ENCODE data around the gene ACOXL.
"Not testable (repeated sequence)": the region's sequence is repeated elsewhere in the genome, so short reads cannot be mapped to it uniquely, and the experiment has no call there.

The ACOXL gene

DNA sequence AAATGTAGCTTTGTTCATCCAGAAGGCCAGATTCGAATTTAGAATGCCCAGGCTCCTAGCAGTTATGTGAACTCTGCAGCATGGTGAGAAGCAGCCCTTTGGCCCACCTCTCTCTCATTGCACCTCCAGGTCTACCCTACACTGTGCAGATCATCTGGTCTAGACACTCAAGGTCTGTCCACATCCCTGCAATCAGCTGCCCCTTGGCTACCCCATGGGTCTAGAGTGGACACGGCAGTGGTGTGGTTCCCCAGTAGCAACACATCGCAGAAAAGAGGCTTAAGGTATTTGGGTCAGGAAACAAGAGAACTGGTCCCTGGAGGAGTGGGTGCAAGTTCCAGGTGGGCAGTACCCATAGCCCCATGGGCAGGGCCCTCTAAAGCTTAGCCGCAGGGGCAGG, 311.7 kb downstream of the ACOXL start:
- no peak for DNase-seq

DNA sequence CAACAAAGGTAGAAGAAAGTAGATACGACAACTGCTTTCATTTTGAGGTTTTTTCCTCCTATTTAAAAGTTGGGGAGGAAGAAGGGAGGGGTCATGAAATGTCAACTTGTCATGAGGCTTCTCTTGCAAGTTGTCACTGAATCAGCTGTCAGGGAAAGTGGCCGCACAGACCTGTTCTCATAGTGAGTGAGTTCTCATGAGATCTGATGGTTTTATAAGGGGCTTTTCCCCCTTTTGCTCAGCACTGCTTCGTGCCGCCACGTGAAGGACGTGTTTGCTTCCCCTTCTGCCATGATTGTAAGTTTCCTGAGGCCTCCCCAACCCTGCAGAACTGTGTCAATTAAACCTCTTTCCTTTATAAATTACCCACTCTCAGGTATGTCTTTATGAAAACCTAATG, 312.9 kb downstream of the ACOXL start:
- not testable (repeated sequence) for DNase-seq

DNA sequence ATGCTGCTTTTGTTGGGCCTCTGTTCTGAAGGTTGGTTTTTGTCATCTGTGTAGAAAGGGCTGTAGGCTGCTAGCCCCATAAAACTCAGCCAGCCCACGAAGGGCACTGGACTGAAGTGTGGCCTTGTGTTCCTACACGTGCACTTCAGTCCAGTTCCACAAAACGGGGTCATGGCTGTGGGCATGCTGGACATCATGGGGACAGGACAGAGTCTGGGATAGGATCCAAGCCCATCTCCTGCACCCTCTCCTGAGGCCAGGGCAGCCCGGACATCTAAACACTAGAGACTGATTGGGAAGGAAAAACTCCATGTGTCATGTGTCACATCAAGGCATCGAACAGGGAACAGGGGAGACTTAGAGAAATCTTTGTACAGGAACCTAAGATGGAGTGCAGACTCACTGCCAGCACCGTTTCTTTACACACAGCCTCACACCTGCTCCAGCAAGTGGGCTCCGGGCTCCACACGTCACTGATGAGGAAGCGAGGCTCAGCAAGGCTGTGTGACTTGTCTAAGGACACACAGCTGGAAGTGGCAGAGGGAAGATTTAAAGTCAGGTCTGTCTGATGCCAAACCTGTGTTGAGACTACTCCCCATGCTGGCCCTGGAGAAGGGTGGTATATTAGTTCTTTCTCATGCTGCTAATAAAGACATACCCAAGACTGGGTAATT, 313.5 kb downstream of the ACOXL start:
- DNase-seq: no peak

DNA sequence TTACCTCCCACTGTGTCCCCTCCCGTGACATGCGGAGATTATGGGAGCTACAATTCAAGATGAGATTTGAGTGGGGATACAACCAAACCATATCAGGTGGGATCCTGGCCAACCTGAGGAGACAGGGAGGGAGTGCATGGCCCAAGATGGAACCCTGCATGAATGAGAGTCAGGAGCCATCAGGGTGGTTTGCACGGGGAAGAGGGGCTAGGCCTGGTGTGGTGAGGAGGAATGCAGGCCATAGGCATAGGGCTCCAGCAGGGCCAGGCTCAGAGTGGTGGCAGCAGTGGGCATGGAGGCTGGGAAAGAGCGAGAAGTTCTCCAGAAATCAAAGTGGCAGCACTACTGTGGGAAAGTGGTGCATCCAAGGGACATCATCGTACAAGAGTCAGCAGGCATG, 314.3 kb downstream of the ACOXL start:
- DNase-seq: no peak

DNA sequence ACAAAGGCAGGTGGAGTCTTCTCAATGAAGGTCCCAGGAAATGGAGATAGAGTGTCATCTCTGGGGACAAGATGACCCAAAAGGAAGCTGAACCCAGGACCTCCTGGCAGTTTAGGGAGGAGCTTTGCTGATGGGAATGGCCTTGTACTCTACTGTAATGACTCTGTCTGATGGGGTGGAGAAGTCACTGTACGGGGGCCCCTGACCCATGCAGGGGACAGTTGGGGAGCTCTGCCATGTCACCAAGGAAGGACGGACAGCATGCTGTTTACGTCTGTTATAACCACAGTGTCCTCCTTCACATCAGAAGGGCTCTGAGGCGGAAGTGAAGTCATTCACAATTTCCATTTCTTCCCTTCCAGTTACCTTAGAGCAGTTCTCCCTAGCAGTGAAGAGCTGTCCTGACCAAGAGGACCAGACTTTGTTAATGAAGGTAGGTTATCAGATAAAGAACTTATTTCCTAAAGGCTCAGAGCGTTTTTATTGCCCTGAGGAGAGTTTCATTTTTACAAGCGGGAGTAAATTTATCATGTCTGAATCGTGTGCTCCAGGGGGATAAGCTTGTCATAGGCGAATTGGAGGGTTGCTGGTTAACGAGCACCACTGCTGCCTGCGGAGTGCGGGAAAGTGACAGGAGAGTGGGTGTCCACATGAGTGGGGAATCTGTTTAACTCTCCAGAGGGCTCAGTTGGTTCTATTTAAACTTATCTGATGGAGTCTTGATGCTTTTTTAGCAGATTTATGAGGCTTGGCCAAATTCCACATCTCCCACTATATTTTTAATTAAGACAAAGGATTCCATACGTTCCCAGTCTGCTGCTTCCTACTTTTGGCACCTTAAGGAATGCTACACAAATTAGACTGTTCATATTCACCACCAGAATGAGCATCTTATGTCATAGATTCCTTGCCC, 316.7 kb downstream of the ACOXL start:
- no peak for DNase-seq

DNA sequence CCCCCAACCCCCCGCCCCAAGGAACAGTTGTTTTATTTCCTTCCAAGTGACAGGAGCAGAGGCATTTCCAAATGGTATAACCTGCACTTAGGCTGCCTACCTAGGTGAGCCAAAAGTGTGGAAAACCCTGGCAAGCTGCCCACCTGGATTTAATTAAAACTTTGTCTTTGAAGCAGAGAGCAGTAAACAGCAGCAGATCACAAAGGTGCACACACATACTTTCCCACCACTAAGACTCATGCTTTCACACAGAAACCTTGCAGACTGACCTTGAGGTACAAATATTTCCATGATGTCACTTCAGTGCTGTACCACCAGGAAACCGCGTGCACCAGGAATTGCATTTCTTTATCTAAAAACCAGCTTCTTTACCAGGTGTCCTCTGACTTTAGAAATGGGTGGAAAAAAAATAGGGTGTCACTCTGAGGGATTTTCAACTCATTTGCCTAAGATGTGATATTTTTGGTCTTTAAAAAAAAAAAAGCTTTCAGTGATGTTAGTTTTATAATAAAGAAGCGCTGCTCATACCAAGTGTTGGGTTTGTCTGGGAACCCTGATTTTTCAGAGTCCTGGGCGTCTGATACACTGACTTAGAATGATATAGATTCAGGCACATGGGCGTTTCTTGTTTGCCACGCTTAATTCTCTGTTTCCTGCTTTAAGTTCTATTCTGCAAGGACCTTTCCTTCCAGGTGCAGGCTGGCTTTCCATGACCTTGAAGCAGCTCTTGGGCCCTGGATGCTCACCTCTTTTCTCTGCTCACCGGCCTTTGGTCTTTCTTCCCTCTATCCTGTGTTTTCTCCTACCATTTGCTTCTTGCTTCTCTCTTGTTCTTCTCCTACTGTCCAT, 317.6 kb downstream of the ACOXL start:
- DNase-seq: no peak

DNA sequence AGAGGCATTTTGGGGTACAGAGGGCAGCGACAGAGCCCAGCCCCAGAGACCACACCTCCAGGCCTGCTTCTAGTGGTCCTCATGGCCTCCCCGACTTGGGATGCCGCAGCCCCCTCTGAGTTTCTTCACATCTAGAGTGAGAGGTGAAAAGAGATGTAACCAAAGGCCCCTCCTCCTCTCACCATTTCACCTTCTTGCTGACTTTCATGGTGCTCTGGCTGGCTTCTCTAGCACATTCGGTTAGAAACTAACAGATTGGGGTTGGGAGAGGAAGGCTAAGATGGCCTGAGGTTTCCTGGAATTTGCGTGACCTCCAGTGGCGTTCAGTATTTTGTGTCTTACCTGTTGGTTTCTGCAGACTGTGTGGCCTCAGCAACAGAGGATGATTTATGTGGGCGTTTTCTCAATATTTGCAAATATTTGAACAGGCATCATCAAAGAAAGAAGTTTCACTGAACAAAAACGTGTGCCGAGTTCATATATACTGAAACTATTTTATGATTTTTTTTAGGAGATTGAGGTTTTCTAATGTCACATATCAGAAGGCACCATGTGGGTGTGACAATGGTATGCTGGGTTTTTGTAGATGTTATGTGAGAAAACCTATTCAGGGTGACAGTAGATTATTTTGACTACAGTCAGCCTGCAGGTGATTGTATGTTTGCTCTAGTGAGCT, 318.5 kb downstream of the ACOXL start:
- no peak for DNase-seq

DNA sequence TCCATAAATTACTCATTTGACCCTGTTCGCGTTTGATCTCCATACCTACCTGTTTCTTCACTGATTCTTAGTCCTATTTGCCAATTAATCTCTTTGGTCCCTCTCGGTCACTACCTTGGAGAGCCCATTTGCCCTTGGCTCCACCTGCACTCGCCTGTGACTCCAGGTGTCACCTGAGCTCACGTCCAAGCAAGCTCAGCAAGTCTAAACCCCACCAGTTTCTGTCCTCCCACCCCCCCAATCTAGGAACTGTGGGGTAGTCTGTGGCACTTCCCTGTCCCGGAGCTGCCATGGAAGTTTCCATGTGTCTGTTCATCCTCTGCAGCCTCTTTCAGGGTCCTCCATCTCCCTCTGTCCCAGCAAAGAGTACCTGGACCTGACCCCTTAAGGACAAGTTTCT, 320.2 kb downstream of the ACOXL start:
- DNase-seq: no peak

DNA sequence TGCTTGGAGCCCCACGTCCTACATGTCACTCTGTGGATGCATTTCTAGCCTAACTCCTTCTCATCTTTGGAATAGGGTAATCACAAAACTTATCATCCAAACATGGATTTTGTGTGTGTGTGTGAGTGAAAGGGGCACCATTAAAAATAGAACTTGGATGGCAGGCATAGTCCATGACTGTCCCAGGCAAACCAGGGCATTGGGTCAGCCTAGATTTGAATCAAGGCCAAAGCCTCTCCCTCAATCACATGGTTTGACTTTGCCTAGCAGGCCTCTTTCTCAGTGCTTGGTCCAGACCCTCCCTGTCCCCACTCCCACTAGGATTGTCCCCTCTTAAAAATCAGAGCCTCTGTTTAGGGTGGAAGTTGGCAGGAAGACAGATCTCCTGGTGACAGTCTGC, 320.9 kb downstream of the ACOXL start:
- no peak for DNase-seq

DNA sequence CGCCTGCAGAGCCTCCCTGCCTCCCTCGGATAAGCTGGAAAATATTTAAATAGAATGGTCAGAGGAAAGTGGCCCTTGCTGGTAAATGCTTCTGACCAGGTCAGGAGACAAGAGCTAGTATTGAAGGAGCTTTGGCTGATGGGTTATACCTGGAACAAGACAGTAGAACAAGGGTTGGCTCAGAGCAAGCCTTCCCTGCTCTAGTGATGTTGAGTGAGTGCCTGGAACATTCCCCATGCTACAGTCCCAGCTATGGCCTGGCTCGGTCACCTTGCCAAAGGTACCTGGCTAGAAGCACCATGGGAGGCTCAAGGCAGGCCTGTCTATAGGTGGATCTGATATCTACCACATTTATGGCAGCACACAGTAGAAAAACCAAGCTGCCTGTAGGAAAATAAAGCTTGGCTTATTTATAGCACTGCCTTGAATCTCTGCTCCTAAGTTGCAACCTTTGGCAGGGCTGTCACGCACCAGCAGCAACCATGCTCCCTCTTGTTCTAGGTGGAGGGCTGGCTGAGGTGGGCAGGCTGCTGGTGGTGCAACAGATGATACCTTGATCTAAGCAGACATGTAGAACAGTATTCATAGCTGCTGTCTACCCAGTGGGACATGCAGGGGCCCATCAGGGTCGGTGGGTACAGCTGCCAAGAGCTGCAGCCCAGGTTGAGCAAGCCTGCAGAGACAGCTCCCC, 321.6 kb downstream of the ACOXL start:
- DNase-seq: no peak

DNA sequence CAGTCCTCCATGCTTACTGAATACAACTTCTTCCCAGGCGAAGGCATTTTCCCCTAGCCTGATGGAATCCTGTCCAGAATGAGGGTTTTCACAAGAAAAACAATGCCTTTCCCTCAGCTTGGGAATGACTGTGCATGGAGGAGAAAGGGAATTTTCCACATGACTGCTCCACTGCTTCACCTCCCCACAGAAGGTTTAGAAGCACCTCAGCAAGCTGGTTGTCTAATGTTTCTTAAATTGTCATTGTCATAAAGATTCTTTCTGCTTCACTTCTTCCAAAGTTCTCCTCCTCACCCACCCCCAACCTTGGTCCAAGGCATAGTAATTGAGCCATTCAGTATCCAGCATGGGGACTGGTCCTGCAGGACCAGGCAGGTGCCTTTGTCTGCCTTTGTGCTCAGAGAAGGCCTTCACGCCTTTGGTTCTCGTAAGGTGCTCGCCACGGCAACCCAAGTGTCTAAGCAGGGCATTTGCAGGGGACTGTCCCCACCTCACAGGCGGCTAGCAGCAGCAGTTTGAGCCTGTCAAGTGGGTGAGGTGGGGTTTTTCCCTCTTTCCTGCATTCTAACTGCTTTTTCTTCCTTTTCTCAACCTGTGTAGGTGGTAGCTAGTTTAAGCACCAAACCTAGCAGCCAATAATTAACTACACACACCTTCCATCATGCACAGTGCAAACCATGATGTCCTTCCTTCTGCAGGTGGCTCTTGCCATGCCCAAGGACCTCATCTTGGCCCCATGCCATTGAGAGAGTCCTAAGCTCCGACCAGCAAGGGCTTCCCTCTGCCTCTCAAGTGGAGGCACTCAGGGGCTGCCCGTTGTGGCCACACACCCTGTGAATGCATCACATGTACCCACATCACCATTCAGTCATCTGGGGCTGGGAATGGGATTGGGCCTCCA, 322.7 kb downstream of the ACOXL start:
- DNase-seq: no peak

DNA sequence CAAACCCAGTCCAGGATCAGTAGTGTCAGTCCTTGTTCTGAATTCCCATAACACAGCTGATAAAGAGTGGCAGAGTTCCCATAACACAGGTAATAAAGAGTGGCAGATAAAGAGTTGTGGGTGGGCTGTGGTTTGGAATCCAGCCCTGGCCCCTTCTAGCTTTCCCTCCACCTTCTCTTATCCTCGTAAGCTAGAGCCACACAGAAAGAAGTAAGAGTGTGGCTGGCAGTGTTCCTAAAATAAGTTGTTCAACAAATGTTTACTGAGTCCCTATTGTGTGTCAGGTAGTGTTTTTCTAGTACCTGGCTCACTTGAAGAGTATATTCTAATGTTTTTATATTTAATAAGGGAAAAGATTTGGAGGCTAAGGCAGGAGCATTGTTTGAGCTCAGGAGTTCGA, 323.4 kb downstream of the ACOXL start:
- DNase-seq: no peak

DNA sequence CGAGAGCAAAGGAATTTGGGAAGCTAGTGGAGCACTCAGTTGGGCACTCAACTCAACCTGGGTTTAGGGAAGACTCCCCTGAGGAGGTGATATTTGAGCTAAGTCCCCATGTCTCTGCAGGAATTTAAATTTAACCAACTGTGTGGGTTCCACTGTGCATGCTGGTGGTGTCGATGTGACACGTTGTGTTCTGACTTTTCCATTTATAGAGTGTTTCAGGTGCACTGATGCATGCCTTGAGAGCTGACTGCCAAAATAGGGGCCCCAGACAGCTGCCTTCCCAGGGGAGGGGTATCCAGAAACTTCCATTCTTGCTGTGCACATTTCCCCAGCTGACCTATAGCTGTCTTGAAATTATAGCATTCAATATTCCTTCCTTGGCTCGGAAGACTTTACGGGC, 324.7 kb downstream of the ACOXL start:
- DNase-seq: no peak

DNA sequence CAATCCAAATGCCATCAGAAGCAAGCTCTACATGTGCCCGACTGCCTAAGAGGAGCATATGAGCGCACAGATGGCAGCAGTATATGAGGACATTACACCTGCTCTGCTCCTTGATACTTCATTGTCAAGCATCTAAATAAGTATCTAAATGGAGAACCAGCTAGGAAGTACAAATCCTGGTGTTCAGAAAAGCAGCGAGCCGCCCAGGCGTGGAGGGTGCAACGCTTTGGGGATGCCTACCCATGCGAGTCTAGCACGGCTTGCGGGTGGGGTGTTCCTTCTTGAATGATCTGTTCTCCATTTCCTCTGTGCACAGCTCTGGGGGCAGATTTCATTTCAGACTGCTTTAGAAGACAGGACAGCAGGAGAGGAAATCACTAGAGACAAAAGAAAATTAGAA, 325.3 kb downstream of the ACOXL start:
- no peak for DNase-seq

DNA sequence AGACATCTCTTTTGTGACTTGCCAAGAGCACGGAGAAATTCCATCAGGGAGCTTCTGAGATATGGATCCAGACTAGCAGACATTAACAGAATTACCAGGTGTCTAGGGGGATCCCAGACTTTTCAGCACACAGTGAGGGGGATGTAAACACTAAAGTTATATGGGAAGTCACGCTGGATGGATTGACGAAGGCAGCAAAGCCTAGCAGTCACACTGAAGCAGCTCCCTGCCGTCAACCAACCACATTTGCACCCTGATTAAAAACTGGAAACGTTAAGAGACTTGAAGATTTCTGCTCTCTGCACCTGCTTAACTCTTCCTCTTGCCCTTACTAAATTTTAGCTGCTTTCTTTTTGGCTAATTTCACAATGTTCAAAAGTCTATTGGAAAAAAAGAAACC, 325.9 kb downstream of the ACOXL start:
- no peak for DNase-seq

DNA sequence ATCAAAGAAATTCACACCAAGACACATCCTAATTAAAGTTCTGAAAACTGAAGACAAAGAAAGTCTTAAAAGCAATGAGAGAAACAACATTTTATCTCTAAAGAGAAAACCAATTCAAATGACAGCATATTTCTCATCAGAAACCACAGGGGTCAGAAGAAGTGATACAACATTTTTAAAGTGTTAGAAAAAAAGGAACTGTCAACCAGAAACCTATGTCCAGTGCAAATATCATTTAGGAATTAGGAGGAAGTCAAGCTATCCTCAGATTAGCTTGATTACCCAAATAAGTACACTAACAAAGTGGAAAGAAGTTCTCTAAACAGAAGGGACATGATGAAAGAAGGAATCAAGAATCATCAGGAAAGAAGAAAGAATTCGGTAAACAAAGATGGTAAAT, 328.8 kb downstream of the ACOXL start:
- DNase-seq: no peak

DNA sequence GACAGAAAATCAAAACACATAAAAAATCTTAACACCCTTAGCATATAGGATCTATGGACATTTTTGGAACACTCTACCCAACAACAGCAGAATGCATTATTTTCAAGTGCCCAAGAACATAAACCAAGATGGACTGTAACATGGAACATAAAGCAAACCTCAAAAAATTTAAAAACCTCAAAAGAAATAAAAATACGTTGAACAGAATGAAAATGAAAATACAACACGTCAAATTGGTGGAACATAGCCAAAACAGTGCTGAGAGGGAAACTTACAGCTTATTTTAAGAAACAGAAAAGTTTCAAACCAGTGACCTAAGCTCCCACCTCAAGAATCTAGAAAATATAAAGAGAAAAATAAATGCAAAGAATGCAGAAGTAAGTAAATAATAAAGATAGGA, 330.0 kb downstream of the ACOXL start:
- no peak for DNase-seq

DNA sequence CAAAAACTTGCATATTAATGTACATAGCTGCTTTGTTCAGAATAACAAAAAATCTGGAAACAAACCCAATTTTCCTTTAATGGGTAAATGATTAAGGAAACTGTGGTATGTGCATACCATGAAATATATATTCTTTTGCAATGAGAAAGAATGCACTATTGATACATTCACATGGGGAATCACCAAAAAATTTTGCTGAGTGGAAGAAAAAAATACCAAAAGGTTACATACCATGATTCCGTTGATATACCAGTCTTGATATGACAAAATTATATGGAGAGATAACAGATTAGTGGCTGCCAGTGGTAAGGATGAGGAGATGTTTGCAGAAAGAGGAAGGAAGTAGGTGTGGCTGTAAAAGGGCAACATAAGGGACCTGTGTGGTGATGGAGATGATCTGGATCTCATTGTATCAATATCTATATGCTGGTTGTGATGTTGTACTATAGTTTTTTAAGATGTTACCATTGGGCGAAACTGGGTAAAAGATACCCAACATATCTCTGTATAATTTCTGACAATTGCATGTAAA, 333.8 kb downstream of the ACOXL start:
- no peak for DNase-seq

DNA sequence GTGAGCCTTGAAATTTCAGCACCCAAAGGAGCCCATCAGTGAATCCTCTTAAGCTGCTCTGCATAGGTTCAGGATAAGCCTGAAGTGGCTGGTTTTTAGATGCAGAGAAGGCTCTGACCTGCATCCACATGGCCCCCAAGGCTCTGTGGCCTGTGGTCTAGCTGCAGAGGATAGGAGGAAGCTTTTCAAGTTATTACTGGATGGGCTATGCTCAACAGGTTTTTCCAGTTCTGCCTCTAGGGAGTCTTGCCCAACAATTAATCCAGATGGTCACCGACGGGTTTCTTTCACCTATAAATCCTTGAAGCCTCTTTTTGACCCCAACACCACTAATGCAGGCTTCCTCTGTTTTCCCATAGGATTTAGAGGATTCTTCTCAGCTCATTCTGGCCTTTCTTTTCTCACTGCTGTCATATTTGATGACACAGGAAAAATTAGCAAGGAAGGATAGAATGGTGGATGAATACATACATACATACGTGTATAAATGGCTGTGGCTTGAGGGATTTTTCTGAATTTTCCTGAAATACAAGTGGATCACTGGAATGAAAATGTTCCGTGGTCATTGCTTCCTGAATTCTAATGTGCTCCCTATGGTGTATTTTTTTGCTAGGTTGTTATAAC, 336.2 kb downstream of the ACOXL start:
- no peak for DNase-seq

DNA sequence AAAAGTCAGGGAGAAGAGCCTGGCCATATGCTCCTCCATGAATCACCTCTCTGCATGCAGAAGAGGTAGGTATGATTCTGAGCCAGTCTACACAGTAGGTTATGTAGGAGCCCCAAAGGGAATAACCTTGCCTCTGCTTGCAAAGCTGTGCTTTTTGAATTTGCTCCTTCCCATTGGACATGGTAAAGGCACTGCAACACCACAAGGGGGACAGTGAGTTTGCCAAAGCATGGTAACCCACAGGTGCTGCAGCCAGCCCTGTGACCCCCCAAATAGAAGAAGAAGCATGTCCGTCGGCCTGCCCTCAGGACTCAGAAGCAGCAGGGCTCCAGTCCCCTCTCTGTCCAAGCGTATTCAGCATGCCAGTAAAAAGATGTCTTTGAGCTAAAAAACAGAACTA, 337.3 kb downstream of the ACOXL start:
- DNase-seq: no peak
